ENCODE measurements around the gene SLC18A3. TPM values are rescaled to one million over a fixed set of nuclear protein-coding genes. Genes with fewer than 3 reads are reported as not detected.

The SLC18A3 gene
- total RNA-seq, 2 experiments from 2014 or later, result not detected

- H3K27me3 Mint-ChIP-seq, result peaks cover 37% of the 10 kb centered on the region
- H3K4me1 Mint-ChIP-seq, result no peaks in the 10 kb centered on the region
- no peaks in the 10 kb centered on the region for H3K9me3 Mint-ChIP-seq (ENCODE audit: low read depth)
- no peak overlapping the region for H3K27ac Mint-ChIP-seq
- no peaks in the 10 kb centered on the region for H3K36me3 Mint-ChIP-seq
- no peak for DNase-seq
- no peak for ATAC-seq
- CTCF ChIA-PET, result no interaction called here
- H3K4me3 Mint-ChIP-seq, result no peak overlapping the region
These were observed 8.7 kb downstream of the SLC18A3 start for GRCh38 chr10:49618821-49619220.

- no peak overlapping the region for H3K4me3 Mint-ChIP-seq
- ATAC-seq (no peak), DNase-seq (no peak)
- H3K4me1 Mint-ChIP-seq, result no peaks in the 10 kb centered on the region
- H3K27me3 Mint-ChIP-seq, result peaks cover 29% of the 10 kb centered on the region
- CTCF ChIA-PET, result no interaction called here
- H3K36me3 Mint-ChIP-seq, result no peaks in the 10 kb centered on the region
- no peak overlapping the region for H3K27ac Mint-ChIP-seq
- no peaks in the 10 kb centered on the region for H3K9me3 Mint-ChIP-seq (ENCODE audit: low read depth)
These were observed 9.5 kb downstream of the SLC18A3 start for GRCh38 chr10:49619613-49620012.

- H3K27me3 Mint-ChIP-seq, result peaks cover 23% of the 10 kb centered on the region
- ATAC-seq (no peak), DNase-seq (no peak)
- H3K36me3 Mint-ChIP-seq, result no peaks in the 10 kb centered on the region
- no peak overlapping the region for H3K4me3 Mint-ChIP-seq
- CTCF ChIA-PET, result no interaction called here
- H3K27ac Mint-ChIP-seq, result no peak overlapping the region
- H3K4me1 Mint-ChIP-seq, result no peaks in the 10 kb centered on the region
- H3K9me3 Mint-ChIP-seq (ENCODE audit: low read depth), result no peaks in the 10 kb centered on the region
These were observed 10.2 kb downstream of the SLC18A3 start for GRCh38 chr10:49620286-49620810.

GRCh38 chr10:49620841-49621378 lies 10.8 kb downstream of the SLC18A3 start:
- peaks cover 18% of the 10 kb centered on the region for H3K27me3 Mint-ChIP-seq
- no peak for ATAC-seq
- H3K27ac Mint-ChIP-seq, result no peak overlapping the region
- CTCF ChIA-PET, result no interaction called here
- no peak for DNase-seq
- H3K4me1 Mint-ChIP-seq, result no peaks in the 10 kb centered on the region
- no peaks in the 10 kb centered on the region for H3K9me3 Mint-ChIP-seq (ENCODE audit: low read depth)
- H3K4me3 Mint-ChIP-seq, result no peak overlapping the region
- no peaks in the 10 kb centered on the region for H3K36me3 Mint-ChIP-seq

- Mint-ChIP-seq H3K4me3 (no peak overlapping the region), H3K27ac (no peak overlapping the region), H3K4me1 (no peaks in the 10 kb centered on the region), H3K9me3 (ENCODE audit: low read depth) (no peaks in the 10 kb centered on the region), H3K27me3 (peaks cover 16% of the 10 kb centered on the region), H3K36me3 (no peaks in the 10 kb centered on the region)
- CTCF ChIA-PET, result no interaction called here
- DNase-seq, result no peak
- ATAC-seq, result no peak
These were observed 11.5 kb downstream of the SLC18A3 start for GRCh38 chr10:49621561-49621960.

GRCh38 chr10:49622426-49623425 lies 12.6 kb downstream of the SLC18A3 start:
- Mint-ChIP-seq H3K9me3 (ENCODE audit: low read depth) (no peaks in the 10 kb centered on the region), H3K27me3 (peaks cover 13% of the 10 kb centered on the region), H3K4me1 (no peaks in the 10 kb centered on the region), H3K4me3 (no peak overlapping the region), H3K27ac (no peak overlapping the region), H3K36me3 (no peaks in the 10 kb centered on the region)
- ATAC-seq (no peak), DNase-seq (no peak)
- CTCF ChIA-PET, result interaction anchor here (0.6 kb wide), 1 partner anchor 47 kb away, joined by 3 read pairs; no protein-coding TSS in a partner anchor

- ATAC-seq (no peak), DNase-seq (no peak)
- H3K9me3 Mint-ChIP-seq (ENCODE audit: low read depth), result no peaks in the 10 kb centered on the region
- no peaks in the 10 kb centered on the region for H3K36me3 Mint-ChIP-seq
- no peaks in the 10 kb centered on the region for H3K4me1 Mint-ChIP-seq
- H3K27me3 Mint-ChIP-seq, result peaks cover 6% of the 10 kb centered on the region
- CTCF ChIA-PET, result no interaction called here
- no peak overlapping the region for H3K27ac Mint-ChIP-seq
- no peak overlapping the region for H3K4me3 Mint-ChIP-seq
These were observed 14.5 kb downstream of the SLC18A3 start for GRCh38 chr10:49624629-49625028.

- DNase-seq, result no peak
- CTCF ChIA-PET, result no interaction called here
- peaks cover 4% of the 10 kb centered on the region for H3K27me3 Mint-ChIP-seq
These were observed 15.3 kb downstream of the SLC18A3 start for GRCh38 chr10:49625411-49625810.

GRCh38 chr10:49627038-49627437 lies 16.9 kb downstream of the SLC18A3 start:
- ATAC-seq, result no peak
- H3K36me3 Mint-ChIP-seq, result no peaks in the 10 kb centered on the region
- no peak for DNase-seq
- CTCF ChIA-PET, result no interaction called here
- no peaks in the 10 kb centered on the region for H3K9me3 Mint-ChIP-seq (ENCODE audit: low read depth)
- no peak overlapping the region for H3K27ac Mint-ChIP-seq
- peaks cover 3% of the 10 kb centered on the region for H3K27me3 Mint-ChIP-seq
- no peaks in the 10 kb centered on the region for H3K4me1 Mint-ChIP-seq
- H3K4me3 Mint-ChIP-seq, result no peak overlapping the region

More at GRCh38 chr10:49625411-49625810, 15.3 kb downstream of the SLC18A3 start:
- no peak overlapping the region for H3K4me3 Mint-ChIP-seq
- ATAC-seq, result no peak
- no peaks in the 10 kb centered on the region for H3K9me3 Mint-ChIP-seq (ENCODE audit: low read depth)
- no peak overlapping the region for H3K27ac Mint-ChIP-seq
- H3K36me3 Mint-ChIP-seq, result no peaks in the 10 kb centered on the region
- no peaks in the 10 kb centered on the region for H3K4me1 Mint-ChIP-seq

GRCh38 chr10:49627644-49628247 lies 17.6 kb downstream of the SLC18A3 start:
- Mint-ChIP-seq H3K27ac (no peak overlapping the region), H3K4me3 (no peak overlapping the region), H3K27me3 (no peaks in the 10 kb centered on the region), H3K9me3 (ENCODE audit: low read depth) (no peaks in the 10 kb centered on the region), H3K36me3 (no peaks in the 10 kb centered on the region), H3K4me1 (no peaks in the 10 kb centered on the region)
- DNase-seq (no peak), ATAC-seq (no peak)
- CTCF ChIA-PET, result no interaction called here

- no peaks in the 10 kb centered on the region for H3K36me3 Mint-ChIP-seq
- peaks cover 1% of the 10 kb centered on the region for H3K27me3 Mint-ChIP-seq
- no peaks in the 10 kb centered on the region for H3K4me1 Mint-ChIP-seq
- H3K4me3 Mint-ChIP-seq, result no peak overlapping the region
- DNase-seq (no peak), ATAC-seq (no peak)
- no peaks in the 10 kb centered on the region for H3K9me3 Mint-ChIP-seq (ENCODE audit: low read depth)
- no peak overlapping the region for H3K27ac Mint-ChIP-seq
- CTCF ChIA-PET, result no interaction called here
These were observed 18.5 kb downstream of the SLC18A3 start for GRCh38 chr10:49628599-49628998.

- no peaks in the 10 kb centered on the region for H3K4me1 Mint-ChIP-seq
- ATAC-seq, result no peak
- CTCF ChIA-PET, result no interaction called here
- DNase-seq, result no peak
- no peak overlapping the region for H3K27ac Mint-ChIP-seq
- H3K4me3 Mint-ChIP-seq, result no peak overlapping the region
- no peaks in the 10 kb centered on the region for H3K36me3 Mint-ChIP-seq
- H3K9me3 Mint-ChIP-seq (ENCODE audit: low read depth), result no peaks in the 10 kb centered on the region
- peaks cover 6% of the 10 kb centered on the region for H3K27me3 Mint-ChIP-seq
These were observed 19.3 kb downstream of the SLC18A3 start for GRCh38 chr10:49629431-49629881.

GRCh38 chr10:49631975-49632374 lies 21.9 kb downstream of the SLC18A3 start:
- Mint-ChIP-seq H3K9me3 (ENCODE audit: low read depth) (no peaks in the 10 kb centered on the region), H3K4me1 (no peaks in the 10 kb centered on the region), H3K4me3 (no peak overlapping the region), H3K27me3 (peaks cover 27% of the 10 kb centered on the region), H3K27ac (no peak overlapping the region), H3K36me3 (no peaks in the 10 kb centered on the region)
- ATAC-seq (no peak), DNase-seq (no peak)
- CTCF ChIA-PET, result no interaction called here
